SK-N-SH treated with all-trans-retinoic acid at 6 μM for 48 hours (cell line): Measurements from ENCODE around the gene NPBWR2.
A peak's percentile ranks its signal among the peaks of the same experiment; 100 is the strongest.

ENCODE experiments used
- ATAC-seq: fragments of 200-7000 bp; cut with Tn5 transposase; 3 replicates; pipeline ENCODE4 v1.9.1; 2020; ENCODE audit warnings: mild to moderate bottlenecking, moderate library complexity
- ARNTL ChIP-seq: fragments of 450-650 bp; formaldehyde crosslinking; IDR thresholded peaks from 2 replicates; pipeline ENCODE4 v1.5.0; 2020; ENCODE audit warnings: low read depth, mild to moderate bottlenecking, moderate library complexity, borderline replicate concordance
- BACH2 ChIP-seq: fragments of 250-450 bp; sonication (Bioruptor Pico); IDR thresholded peaks from 2 replicates; pipeline ENCODE4 v1.9.0; 2021; ENCODE audit warnings: mild to moderate bottlenecking, borderline replicate concordance
- ESRRG ChIP-seq: fragments of 250-450 bp; sonication (Bioruptor Pico); IDR thresholded peaks from 2 replicates; pipeline ENCODE4 v1.6.1; 2021; ENCODE audit warnings: mild to moderate bottlenecking
- ISL1 ChIP-seq: fragments of 250-450 bp; sonication (Bioruptor Pico); IDR thresholded peaks from 2 replicates; pipeline ENCODE4 v2.1.2; 2022; ENCODE audit warnings: mild to moderate bottlenecking, moderate library complexity
- OSR1 ChIP-seq: fragments of 250-450 bp; sonication (Bioruptor Pico); IDR thresholded peaks from 2 replicates; pipeline ENCODE4 v1.8.0; 2022; ENCODE audit warnings: moderate library complexity, mild to moderate bottlenecking, inconsistent platforms
- PPARA ChIP-seq: fragments of 250-450 bp; sonication (Bioruptor Pico); IDR thresholded peaks from 2 replicates; pipeline ENCODE4 v1.5.0; 2020; ENCODE audit warnings: mild to moderate bottlenecking, borderline replicate concordance
- SNAI2 ChIP-seq: fragments of 250-450 bp; sonication (Bioruptor Pico); IDR thresholded peaks from 2 replicates; pipeline ENCODE4 v1.5.0; 2020; ENCODE audit warnings: mild to moderate bottlenecking, moderate library complexity
- TCF4 ChIP-seq: fragments of 250-450 bp; sonication (Bioruptor Pico); IDR thresholded peaks from 2 replicates; pipeline ENCODE4 v1.8.0; 2021; ENCODE audit warnings: mild to moderate bottlenecking, moderate library complexity, borderline replicate concordance
- TOX ChIP-seq: fragments of 250-450 bp; sonication (Bioruptor Pico); IDR thresholded peaks from 2 replicates; pipeline ENCODE4 v1.8.0; 2021; ENCODE audit warnings: mild to moderate bottlenecking, moderate library complexity, borderline replicate concordance
- ZC3H10 ChIP-seq: fragments of 250-450 bp; sonication (Bioruptor Pico); IDR thresholded peaks from 2 replicates; pipeline ENCODE4 v1.5.1; 2021; ENCODE audit warnings: mild to moderate bottlenecking, moderate library complexity
- ZFP30 ChIP-seq: fragments of 450-650 bp; formaldehyde crosslinking; IDR thresholded peaks from 2 replicates; pipeline ENCODE4 v1.5.0; 2022; ENCODE audit warnings: mild to moderate bottlenecking, moderate library complexity
- ZNF565 ChIP-seq: fragments of 450-650 bp; formaldehyde crosslinking; conservative IDR thresholded peaks from 2 replicates; pipeline ENCODE4 v1.5.0; 2020; ENCODE audit warnings: low read depth, mild to moderate bottlenecking, moderate library complexity
- ZNF70 ChIP-seq: fragments of 450-650 bp; formaldehyde crosslinking; IDR thresholded peaks from 2 replicates; pipeline ENCODE4 v1.5.0; 2020; ENCODE audit warnings: mild to moderate bottlenecking, moderate library complexity
- ZNF8 ChIP-seq: fragments of 450-650 bp; formaldehyde crosslinking; IDR thresholded peaks from 2 replicates; pipeline ENCODE4 v1.5.0; 2020; ENCODE audit warnings: mild to moderate bottlenecking, moderate library complexity
- TF ChIP-seq, protein P1 (sequence below): fragments of 250-450 bp; sonication (Bioruptor Pico); IDR thresholded peaks from 2 replicates; pipeline ENCODE4 v1.8.0; 2020; ENCODE audit warnings: mild to moderate bottlenecking, moderate library complexity, borderline replicate concordance
- TF ChIP-seq, protein P2 (sequence below): fragments of 250-450 bp; sonication (Bioruptor Pico); IDR thresholded peaks from 2 replicates; pipeline ENCODE4 v1.5.1; 2020; ENCODE audit warnings: low read depth, mild to moderate bottlenecking, moderate library complexity
- TF ChIP-seq, protein P3 (sequence below): fragments of 250-450 bp; sonication (Bioruptor Pico); IDR thresholded peaks from 2 replicates; pipeline ENCODE4 v1.8.0; 2021; ENCODE audit warnings: low read depth, mild to moderate bottlenecking, moderate library complexity, borderline replicate concordance

Gene NPBWR2

DNA sequence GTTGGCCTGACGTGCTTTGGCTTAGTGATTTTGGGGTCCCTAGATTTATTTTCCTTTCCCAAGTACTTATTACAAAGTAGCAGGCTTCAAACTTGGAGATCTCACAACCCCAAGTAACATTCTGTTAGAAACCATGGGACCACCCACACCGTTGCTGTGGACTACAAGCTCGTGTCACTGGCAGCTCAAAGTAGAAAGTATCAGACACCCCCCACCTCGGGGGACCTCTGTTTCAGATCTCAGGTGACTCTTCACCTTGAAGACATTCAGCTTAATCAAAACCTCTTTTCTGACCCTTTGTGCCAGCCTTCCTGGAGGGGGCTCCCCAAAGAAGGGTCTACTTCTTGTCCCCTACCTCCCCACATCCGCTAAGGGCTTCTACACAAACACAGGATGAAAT is 41.2 kb upstream of the NPBWR2 start (continued):
- TF ChIP-seq ARNTL (CRISPR knock-in tag) (no peak), SNAI2 (CRISPR knock-in tag) (no peak), PPARA (CRISPR knock-in tag) (no peak), ZFP30 (CRISPR knock-in tag) (no peak)

DNA sequence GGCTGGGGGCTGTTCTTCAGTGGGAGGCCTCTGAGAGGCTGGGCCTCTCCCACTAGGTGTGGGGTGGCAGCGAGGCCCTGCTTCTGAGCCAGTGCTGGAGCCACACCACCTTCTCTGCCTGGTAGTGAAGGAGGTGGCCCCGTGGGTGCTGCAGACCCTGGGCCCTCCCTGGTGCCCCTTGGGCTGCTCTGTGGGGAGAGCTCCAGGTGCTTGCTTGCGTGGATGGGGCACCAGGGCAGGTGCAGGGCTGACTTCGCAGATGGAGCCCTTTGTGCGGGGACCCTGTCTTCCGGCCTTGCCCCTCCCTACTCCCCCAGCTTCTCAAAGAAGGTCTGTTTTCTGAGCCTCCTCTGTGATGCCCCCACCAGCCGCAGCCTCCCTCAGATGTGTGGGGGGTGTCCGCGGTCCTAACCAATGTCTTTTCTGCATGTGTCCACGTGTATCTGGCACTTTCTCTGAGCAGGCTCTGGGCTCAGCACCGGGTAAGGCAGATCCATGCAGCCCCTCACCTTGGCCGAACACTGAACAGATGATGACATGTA is 39.6 kb upstream of the NPBWR2 start:
- no peak for TF ChIP-seq SNAI2 (CRISPR knock-in tag)
- ATAC-seq, result no peak

DNA sequence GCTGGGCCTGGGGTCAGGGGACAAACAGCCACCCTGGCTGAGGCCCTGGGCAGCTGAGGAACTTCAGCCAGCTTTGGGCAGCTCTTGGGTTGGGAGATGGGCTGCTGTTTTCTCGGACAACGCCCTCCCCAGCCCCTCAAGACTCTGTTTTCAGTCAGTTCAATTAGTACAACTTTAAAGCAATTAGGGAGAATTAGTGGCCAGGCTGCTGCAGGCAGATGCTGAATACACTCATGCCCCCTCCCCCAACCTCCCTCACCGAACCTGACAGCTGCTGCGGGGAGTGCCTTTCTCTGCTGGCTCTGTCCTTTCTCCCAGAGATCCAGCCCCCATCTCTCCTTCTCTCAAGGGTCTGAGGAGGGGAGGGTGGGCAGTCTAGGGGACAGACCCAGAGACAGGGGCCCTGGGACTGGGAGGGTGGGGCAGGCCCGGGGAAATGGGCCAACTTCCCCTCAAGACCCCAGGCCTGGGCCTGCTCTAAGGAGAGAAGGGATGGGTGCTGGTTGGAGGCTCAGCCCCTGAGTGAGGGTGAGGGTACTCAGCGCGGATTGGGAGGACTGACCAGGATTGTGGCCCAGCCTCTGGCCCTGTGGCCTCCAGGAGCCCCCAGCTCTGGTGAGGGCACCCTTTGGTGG is 39.1 kb upstream of the NPBWR2 start:
- no peak for ATAC-seq
- TF ChIP-seq ZFP30 (CRISPR knock-in tag) (no peak), ZNF565 (no peak), TCF4 (CRISPR knock-in tag) (peak; percentile 61; the same call in 1 of the 2 replicates), ESRRG (CRISPR knock-in tag) (no peak), PPARA (CRISPR knock-in tag) (no peak)
- TF ChIP-seq, protein P1, sequence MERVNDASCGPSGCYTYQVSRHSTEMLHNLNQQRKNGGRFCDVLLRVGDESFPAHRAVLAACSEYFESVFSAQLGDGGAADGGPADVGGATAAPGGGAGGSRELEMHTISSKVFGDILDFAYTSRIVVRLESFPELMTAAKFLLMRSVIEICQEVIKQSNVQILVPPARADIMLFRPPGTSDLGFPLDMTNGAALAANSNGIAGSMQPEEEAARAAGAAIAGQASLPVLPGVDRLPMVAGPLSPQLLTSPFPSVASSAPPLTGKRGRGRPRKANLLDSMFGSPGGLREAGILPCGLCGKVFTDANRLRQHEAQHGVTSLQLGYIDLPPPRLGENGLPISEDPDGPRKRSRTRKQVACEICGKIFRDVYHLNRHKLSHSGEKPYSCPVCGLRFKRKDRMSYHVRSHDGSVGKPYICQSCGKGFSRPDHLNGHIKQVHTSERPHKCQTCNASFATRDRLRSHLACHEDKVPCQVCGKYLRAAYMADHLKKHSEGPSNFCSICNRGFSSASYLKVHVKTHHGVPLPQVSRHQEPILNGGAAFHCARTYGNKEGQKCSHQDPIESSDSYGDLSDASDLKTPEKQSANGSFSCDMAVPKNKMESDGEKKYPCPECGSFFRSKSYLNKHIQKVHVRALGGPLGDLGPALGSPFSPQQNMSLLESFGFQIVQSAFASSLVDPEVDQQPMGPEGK (CRISPR knock-in tag), result no peak
- TF ChIP-seq, all 23 proteins: peak for 1

DNA sequence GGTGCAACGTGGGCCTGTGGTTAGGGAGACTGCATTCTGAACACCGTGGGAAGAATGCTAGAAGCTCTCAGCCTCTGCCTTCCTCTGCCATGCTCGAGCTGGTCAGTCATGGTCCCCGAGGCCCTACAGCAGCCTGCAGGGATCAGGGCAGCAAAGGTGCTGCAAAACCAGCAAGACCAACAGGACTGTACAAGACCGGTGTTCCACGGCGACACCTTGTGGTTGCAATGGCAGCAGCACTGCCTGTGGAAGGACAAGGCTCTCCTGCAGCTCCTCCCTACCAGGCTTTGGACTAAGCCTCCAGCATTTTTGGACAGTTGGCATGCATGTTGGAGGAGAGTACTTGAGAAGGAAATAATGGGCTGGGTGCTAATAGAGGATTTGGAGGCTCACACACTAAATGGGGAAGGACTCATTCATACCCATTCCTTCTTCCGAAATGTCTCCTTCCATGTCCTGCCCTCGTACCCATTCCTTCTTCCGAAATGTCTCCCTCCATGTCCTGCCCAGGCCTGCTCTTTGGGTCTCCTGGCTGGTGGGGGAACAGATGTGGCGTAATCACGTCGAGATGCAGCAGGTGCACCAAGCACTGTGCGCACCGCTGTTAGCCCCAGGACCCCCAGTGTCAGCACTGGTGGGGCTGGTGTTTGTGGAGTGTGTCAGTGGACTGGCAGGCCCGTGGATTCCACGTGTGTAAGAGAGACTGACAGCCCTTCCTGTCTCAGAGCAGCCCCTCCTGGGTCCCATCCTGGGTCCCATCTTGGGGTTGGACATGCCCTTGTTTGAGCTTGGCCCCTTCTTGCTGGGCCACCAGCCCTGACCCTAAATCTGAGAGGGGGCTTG is 38.3 kb upstream of the NPBWR2 start:
- ATAC-seq, result no peak
- TF ChIP-seq ISL1, result no peak
- TF ChIP-seq ZNF8 (CRISPR knock-in tag), result no peak
- no peak for TF ChIP-seq ZNF70 (CRISPR knock-in tag)
- TF ChIP-seq PPARA (CRISPR knock-in tag), result no peak
- TF ChIP-seq BACH2 (CRISPR knock-in tag), result no peak
- no peak for TF ChIP-seq ZNF565
- TF ChIP-seq, protein P1 (CRISPR knock-in tag), result no peak
- TF ChIP-seq, protein P2, sequence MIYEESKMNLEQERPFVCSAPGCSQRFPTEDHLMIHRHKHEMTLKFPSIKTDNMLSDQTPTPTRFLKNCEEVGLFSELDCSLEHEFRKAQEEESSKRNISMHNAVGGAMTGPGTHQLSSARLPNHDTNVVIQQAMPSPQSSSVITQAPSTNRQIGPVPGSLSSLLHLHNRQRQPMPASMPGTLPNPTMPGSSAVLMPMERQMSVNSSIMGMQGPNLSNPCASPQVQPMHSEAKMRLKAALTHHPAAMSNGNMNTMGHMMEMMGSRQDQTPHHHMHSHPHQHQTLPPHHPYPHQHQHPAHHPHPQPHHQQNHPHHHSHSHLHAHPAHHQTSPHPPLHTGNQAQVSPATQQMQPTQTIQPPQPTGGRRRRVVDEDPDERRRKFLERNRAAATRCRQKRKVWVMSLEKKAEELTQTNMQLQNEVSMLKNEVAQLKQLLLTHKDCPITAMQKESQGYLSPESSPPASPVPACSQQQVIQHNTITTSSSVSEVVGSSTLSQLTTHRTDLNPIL (CRISPR knock-in tag), result no peak
- TF ChIP-seq ZFP30 (CRISPR knock-in tag), result no peak
- TF ChIP-seq, protein P3, sequence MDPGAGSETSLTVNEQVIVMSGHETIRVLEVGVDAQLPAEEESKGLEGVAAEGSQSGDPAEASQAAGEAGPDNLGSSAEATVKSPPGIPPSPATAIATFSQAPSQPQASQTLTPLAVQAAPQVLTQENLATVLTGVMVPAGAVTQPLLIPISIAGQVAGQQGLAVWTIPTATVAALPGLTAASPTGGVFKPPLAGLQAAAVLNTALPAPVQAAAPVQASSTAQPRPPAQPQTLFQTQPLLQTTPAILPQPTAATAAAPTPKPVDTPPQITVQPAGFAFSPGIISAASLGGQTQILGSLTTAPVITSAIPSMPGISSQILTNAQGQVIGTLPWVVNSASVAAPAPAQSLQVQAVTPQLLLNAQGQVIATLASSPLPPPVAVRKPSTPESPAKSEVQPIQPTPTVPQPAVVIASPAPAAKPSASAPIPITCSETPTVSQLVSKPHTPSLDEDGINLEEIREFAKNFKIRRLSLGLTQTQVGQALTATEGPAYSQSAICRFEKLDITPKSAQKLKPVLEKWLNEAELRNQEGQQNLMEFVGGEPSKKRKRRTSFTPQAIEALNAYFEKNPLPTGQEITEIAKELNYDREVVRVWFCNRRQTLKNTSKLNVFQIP (CRISPR knock-in tag), result no peak
- TF ChIP-seq TCF4 (CRISPR knock-in tag), result no peak
- TF ChIP-seq OSR1, result no peak

DNA sequence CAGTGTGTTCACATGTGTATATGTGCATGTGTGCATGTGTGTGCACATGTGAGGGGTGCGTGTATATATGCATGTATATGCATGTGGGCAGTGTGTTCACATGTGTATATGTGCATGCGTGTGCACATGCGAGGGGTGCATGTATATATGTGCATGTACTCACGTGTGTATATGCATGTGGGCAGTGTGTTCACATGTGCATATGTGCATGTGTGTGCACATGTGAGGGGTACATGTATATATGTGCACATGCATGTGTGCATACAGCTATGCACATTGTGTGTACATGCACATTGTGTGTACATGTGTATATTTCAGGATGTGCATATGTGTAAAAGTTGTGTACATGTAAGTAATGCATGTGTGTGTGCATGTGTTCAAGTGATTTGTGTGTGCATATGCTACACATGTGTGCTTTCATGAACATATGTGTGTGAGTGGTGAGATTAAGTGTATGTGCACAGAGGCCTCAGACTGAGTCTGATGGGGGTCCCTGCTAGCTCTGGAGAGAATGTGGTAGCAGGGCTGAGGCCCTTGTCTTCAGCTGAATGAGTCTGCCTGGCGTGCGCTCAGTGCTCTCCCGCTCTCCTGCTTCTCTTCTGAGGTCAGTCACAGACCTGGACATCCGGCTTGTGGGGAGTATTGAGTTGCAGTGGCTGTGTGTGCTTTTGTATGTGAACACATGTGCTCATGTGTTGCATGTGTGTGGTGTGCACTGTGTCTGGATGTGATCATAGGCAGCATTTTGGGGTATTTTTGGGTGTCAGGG is 37.0 kb upstream of the NPBWR2 start:
- no peak for ATAC-seq
- TF ChIP-seq TOX (CRISPR knock-in tag) (no peak), OSR1 (no peak), ZNF565 (no peak), ISL1 (no peak), ZC3H10 (CRISPR knock-in tag) (no peak), ZNF8 (CRISPR knock-in tag) (no peak)
- TF ChIP-seq, protein P1 (CRISPR knock-in tag), result no peak
- TF ChIP-seq, protein P2 (CRISPR knock-in tag), result no peak
